ENCODE data around the gene SH3RF1. TPM values are rescaled to one million over a fixed set of nuclear protein-coding genes. Genes with fewer than 3 reads are reported as not detected.
A peak's percentile ranks its signal among the peaks of the same experiment; 100 is the strongest.

Gene SH3RF1
- 10 to 100 TPM in 2 of 4 donors, 1 to 10 TPM in 2; 8.2 to 12.5 (median 9.8) TPM for total RNA-seq
- 10 to 100 TPM; 14.4 to 20.8 (median 16.4) TPM for polyA plus RNA-seq

DNA sequence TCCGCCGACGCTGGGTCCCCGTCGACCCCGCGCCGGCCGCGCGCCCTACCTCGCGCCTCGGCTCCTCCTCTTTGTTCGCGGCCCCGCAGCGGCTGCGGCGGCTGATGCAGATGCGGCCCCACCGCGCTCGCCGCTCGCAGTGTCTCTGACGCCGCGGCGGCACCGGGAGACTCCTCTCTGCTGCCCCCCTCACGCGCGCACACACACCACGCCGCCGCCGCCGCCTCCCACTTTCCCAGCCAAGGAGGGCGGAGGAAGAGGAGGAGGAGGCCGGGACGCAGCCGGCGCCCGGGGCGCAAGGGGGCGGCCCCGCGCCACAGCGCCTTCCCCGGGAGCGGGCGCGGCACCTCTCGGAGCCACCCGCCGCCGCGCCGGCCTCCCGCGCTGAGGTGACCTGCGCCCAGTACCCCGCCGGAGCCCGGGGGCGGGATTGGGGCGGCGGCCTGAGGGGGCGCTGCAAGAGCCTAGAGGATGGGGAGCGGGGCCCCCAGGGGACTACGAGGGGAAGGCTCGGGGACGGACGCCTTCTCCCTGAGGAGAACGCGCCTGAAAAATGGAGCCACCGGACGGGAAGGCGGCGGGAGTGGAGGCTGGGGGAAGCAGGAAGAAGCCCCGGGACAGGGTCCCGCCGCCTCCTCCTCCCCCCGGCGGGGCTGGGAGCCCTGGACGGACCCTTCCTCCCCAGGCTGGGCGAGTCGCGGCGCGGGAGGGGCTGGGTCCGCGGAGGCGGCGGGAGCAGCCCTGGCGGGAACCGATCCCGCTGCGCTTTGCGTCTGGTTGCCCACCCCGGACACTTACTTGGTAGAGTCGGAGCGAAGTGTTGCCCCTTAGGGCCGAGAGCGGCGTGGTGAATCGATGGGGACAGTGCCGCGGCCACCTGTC lies at the start of gene SH3RF1:
Gene SH3RF1, minus strand, starts transcription at position 147 of the 882 bp plus-strand sequence. CDS start 1,744 bp downstream, outside the sequence.
- intact Hi-C loops (cut with DNase I): loop anchor here (2.0 to 5.0 kb wide), 3 partner anchors 44 to 349 kb away; partner anchors contain the start of gene CBR4
- H3K9me3 ChIP-seq: no peaks in the 10 kb centered on the region
- peak; percentile 95 for DNase-seq
- H3K4me3 ChIP-seq: peak within 1 kb of the TSS; percentile 70 to 96 (median 78)
- WGBS, 2 donors: 1% methylated on average over 110 of the region's 110 CpGs
- no peaks in the 10 kb centered on the region for H3K27me3 ChIP-seq
- H3K36me3 ChIP-seq: no peaks in the 10 kb centered on the region
- peaks cover 0 to 36% (median 23%) of the 10 kb centered on the region in 4 donors for H3K4me1 ChIP-seq
- TF ChIP-seq, protein P1, sequence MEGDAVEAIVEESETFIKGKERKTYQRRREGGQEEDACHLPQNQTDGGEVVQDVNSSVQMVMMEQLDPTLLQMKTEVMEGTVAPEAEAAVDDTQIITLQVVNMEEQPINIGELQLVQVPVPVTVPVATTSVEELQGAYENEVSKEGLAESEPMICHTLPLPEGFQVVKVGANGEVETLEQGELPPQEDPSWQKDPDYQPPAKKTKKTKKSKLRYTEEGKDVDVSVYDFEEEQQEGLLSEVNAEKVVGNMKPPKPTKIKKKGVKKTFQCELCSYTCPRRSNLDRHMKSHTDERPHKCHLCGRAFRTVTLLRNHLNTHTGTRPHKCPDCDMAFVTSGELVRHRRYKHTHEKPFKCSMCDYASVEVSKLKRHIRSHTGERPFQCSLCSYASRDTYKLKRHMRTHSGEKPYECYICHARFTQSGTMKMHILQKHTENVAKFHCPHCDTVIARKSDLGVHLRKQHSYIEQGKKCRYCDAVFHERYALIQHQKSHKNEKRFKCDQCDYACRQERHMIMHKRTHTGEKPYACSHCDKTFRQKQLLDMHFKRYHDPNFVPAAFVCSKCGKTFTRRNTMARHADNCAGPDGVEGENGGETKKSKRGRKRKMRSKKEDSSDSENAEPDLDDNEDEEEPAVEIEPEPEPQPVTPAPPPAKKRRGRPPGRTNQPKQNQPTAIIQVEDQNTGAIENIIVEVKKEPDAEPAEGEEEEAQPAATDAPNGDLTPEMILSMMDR (IDR thresholded peaks at IDR 0.05): no peak
- TF ChIP-seq POLR2A (IDR thresholded peaks at IDR 0.05): peak; percentile 50 to 74
- TF ChIP-seq POLR2AphosphoS5 (IDR thresholded peaks at IDR 0.05): peak; percentile 77 to 95 (median 89)
- peak within 1 kb of the TSS; percentile 88 to 93 (median 90) for H3K27ac ChIP-seq

DNA sequence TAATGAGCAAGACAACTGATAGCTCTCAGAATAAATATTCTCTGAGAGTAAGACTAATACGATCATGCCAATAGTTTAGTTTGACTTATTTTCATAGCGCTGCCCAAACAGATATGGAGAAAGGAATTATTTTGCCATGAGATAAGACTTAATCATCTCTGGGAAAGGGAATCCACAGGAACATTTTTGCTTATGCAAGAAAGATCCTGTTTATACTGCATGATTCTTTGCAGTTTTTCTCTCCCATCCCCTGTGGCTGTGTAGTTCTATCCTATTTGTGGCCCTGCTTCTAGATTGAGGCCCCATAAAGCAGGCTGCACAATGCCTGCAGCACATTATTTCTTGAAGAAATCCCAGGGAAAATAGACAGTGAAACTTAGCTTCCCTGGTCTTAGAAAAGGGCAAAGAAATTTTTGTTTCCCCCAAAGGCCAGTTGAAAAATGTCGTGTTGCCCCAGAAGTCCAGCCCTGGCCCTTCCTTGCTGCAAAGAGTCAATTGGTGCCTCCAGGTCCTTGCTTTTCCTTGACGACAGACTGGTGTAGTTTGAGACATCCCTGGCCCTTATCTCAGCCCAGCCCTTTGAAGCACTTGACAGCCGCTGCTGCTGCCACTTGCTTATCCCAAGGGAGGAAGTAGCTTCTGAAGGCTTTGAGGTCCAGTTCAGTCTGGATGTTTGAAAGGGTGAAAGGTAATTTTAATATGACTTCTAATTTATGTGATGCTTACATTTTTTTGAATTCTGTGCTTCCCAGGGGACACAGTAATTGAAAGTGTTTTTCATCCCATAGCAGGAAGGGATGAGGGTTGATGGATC lies 45.0 kb upstream of the SH3RF1 start:
- intact Hi-C loops (cut with DNase I): no loop called here
- Histone ChIP-seq H3K27me3 (no peaks in the 10 kb centered on the region), H3K9me3 (no peaks in the 10 kb centered on the region), H3K36me3 (no peaks in the 10 kb centered on the region), H3K27ac (no peak overlapping the region), H3K4me3 (no peak overlapping the region), H3K4me1 (peaks cover 0 to 20% (median 13%) of the 10 kb centered on the region in 4 donors)
- no peak for DNase-seq
- TF ChIP-seq, protein P1 (IDR thresholded peaks at IDR 0.05): no peak
- TF ChIP-seq POLR2AphosphoS5 (IDR thresholded peaks at IDR 0.05) (no peak), EP300 (IDR thresholded peaks at IDR 0.05) (no peak), POLR2A (IDR thresholded peaks at IDR 0.05) (no peak)
- WGBS, 2 donors: 51 to 65% methylated on average over 5 of the region's 5 CpGs

DNA sequence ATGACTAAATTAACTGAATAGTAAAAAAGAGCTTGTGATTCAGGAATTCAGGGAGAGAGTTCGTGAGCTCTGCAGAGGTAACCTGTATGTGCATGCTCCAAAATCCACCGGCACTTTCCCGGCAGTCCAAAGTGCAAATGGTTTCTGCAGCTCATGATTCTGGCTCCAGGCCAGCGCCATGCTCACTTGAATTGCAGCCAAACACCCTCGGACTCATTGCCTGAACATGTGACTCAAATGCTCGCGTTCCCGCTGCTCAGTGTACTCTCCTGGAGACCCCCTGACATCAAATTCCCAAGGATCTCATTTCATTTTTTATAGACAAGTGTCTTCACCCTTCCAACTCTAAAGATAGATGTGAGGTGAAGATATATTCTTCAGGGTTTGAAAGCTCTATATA lies 44.1 kb upstream of the SH3RF1 start:
- H3K4me3 ChIP-seq: no peak overlapping the region
- DNase-seq: peak; percentile 72
- no peak overlapping the region for H3K27ac ChIP-seq
- no peaks in the 10 kb centered on the region for H3K27me3 ChIP-seq
- TF ChIP-seq, protein P1 (IDR thresholded peaks at IDR 0.05): no peak
- TF ChIP-seq POLR2AphosphoS5 (IDR thresholded peaks at IDR 0.05): no peak
- no peak for TF ChIP-seq POLR2A (IDR thresholded peaks at IDR 0.05)
- TF ChIP-seq EP300 (IDR thresholded peaks at IDR 0.05): no peak
- intact Hi-C loops (cut with DNase I): no loop called here
- no peaks in the 10 kb centered on the region for H3K36me3 ChIP-seq
- WGBS, 2 donors: 7 to 44% methylated on average over 8 of the region's 8 CpGs
- no peaks in the 10 kb centered on the region for H3K9me3 ChIP-seq
- peaks cover 0 to 20% (median 13%) of the 10 kb centered on the region in 4 donors for H3K4me1 ChIP-seq

DNA sequence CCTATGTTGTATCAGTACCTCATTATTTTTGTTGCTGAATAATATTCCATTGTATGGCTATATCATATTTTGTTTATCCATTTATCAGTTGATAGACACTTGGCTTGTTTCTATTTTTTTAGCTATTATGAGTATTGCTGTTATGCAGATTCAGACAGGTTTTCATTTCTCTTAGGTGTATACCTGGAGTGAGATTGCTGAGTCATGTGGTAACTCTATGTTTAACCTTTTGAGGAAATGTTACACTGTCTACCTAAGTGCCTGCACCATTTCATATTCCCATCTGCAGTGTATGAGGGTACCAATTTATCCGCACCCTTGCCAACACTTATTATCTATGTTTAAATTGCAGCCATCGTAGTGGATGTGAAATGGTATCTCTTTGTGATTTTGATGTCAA lies 43.0 kb upstream of the SH3RF1 start:
- Histone ChIP-seq H3K27ac (no peak overlapping the region), H3K9me3 (no peaks in the 10 kb centered on the region), H3K27me3 (no peaks in the 10 kb centered on the region), H3K4me1 (peaks cover 0 to 20% (median 13%) of the 10 kb centered on the region in 4 donors), H3K36me3 (no peaks in the 10 kb centered on the region), H3K4me3 (no peak overlapping the region)
- TF ChIP-seq POLR2A (IDR thresholded peaks at IDR 0.05) (no peak), POLR2AphosphoS5 (IDR thresholded peaks at IDR 0.05) (no peak)
- TF ChIP-seq, protein P1 (IDR thresholded peaks at IDR 0.05): no peak
- no peak for DNase-seq
- intact Hi-C loops (cut with DNase I): no loop called here
- WGBS, 2 donors: 84 to 93% methylated on average over 2 of the region's 2 CpGs

All from sigmoid colon (tissue), 7 donors.